Stomach (tissue), 4 donors: ENCODE measurements around the gene MAPK9.

ENCODE experiments used
- POLR2A ChIP-seq, 4 donors: fragments of 450-650 bp; IDR thresholded peaks; one replicate each; pipeline ENCODE4 v1.6.1; 2016; ENCODE audit warnings: antibody characterized with exemption in 4 of 4, control low read depth in 2 of 4, mild to moderate bottlenecking in 1 of 4, moderate library complexity in 1 of 4
- TF ChIP-seq, protein P1 (sequence below), 7 experiments: fragments of 450-650 bp in 4 of 7; fragments of 200-600 bp in 3 of 7; sonication (generic) in 3 of 7; IDR thresholded peaks; one replicate each; pipeline ENCODE4 v1.5.1; 2016 to 2019; ENCODE audit warnings: antibody characterized with exemption in 7 of 7, control low read depth in 2 of 7, mild to moderate bottlenecking in 1 of 7

DNA sequence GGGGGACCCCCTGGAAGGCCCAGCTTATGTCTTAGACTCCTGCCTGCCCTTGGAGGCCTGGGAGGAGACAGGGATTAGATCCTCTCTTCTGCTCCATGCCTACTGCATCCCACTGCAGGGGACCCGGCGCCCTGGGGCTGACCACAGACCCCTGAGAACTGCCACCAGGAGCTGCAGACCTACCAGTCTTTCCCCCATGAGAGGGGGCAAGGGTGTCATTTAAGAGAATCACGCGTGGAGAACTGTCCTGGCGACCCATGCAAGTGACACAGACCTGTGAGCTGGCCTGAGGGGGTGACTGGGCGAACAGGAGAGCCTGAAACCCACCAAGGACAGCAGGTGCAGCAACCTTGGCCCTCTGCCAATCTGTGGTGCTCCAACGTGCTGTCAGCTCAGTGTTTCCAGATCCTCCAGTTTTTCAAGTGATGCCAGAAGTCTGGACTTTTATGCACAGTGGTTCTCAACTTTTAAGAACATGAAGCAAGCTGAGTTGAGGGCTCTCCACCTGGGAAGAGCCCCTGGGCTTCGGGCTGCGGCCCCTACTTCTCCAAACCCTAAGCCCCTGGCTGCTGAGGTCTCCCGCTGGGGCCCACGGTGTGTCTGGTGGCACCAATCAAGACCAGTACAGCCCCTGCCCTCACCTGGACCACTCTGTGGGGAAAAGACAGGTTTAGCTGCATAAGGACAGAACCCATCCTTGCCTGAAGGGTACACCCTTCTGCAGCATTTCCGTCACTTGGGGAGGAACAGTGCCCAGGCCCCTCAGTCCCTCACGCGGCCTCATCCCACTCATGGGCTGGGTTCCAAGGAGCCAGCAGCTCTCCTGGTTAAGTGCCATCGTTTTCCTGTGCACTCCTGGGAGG lies 43.1 kb upstream of the MAPK9 start:
- TF ChIP-seq POLR2A (IDR thresholded peaks at IDR 0.05): no peak
- TF ChIP-seq, protein P1, sequence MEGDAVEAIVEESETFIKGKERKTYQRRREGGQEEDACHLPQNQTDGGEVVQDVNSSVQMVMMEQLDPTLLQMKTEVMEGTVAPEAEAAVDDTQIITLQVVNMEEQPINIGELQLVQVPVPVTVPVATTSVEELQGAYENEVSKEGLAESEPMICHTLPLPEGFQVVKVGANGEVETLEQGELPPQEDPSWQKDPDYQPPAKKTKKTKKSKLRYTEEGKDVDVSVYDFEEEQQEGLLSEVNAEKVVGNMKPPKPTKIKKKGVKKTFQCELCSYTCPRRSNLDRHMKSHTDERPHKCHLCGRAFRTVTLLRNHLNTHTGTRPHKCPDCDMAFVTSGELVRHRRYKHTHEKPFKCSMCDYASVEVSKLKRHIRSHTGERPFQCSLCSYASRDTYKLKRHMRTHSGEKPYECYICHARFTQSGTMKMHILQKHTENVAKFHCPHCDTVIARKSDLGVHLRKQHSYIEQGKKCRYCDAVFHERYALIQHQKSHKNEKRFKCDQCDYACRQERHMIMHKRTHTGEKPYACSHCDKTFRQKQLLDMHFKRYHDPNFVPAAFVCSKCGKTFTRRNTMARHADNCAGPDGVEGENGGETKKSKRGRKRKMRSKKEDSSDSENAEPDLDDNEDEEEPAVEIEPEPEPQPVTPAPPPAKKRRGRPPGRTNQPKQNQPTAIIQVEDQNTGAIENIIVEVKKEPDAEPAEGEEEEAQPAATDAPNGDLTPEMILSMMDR (IDR thresholded peaks at IDR 0.05): no peak
